Measurements from ENCODE around the gene PTPRE.

Gene PTPRE

DNA sequence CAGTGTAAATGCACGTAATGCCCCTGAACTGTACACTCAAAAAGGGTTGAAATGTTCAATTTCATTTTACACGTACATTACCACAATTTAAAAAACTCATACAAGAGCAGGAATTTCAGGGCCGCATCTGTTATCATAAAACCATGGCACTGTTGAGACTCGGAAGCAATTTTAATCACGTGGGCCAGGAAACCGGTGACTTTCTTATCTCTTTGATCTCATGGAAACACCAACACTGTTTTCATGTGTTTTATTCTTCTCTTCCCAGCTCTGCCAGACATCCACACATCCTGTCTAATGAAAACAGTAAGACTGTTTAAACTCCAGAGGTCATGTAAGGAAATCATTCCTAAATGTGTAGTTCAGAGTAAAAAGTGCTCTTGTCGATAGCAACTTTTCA, 35.9 kb downstream of the PTPRE start:
- Histone ChIP-seq H3K36me3 (ENCODE audit: control insufficient read depth, insufficient read depth, low read length) (no peaks in the 10 kb centered on the region), H3K27ac (ENCODE audit: low read length) (no peak overlapping the region), H3K9me3 (ENCODE audit: control insufficient read depth, insufficient read depth, low read length) (no peaks in the 10 kb centered on the region), H3K4me1 (ENCODE audit: control insufficient read depth, insufficient read depth, low read length) (no peaks in the 10 kb centered on the region), H3K4me3 (ENCODE audit: low read length) (no peak overlapping the region), H3K27me3 (ENCODE audit: control insufficient read depth, insufficient read depth, low read length) (no peaks in the 10 kb centered on the region)
- no peak for DNase-seq (ENCODE audit: low read depth, low spot score)
- no CpG with 5 or more reads among the region's 7 CpGs for WGBS (ENCODE audit: insufficient coverage, insufficient read length)

DNA sequence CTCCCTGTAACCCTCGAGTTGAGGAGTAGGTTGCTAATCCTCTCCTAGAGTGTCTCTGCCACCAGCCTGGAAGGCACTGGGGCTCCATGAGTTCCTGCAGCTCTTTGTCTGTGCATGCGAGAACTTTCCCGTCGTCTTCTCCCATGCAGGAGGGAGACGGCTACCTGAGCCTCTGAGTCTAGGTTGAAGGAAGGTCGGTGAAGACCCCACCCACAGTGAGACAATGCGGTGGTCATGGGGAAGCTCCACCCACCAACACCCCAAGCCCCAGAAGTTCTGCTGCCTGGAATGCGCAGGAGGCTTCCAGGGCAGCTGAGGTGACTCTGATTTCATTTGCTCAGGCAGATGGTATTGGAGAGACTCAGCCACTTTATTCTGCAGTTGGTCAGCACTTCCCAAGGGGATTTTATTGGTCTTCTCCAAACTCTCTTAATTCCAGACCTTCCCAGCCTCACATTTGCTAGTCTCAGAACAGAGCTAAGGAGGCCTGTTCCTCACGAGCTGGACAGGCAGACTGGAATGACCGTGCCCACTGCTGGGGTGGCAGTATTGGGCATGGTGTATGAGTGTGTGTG, 36.5 kb downstream of the PTPRE start:
- H3K27ac ChIP-seq (ENCODE audit: low read length), result no peak overlapping the region
- H3K4me3 ChIP-seq (ENCODE audit: low read length), result no peak overlapping the region

DNA sequence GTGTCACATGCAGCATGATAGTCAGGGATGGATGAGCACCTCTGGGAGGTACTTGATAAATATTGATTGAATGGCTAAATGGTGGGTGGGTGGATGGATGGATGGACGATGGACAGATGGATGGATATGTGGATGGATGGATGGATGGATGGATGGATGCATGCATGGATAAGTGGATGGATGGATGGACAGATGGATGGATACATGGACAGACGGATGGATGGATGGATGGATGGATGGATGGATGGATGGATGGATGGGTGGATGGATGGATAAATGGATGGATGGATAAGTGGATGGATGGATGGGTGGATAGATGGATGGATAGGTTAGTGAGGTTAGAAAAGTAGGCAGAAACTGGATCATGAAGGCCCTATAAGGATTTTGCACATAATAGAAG, 37.4 kb downstream of the PTPRE start:
- no peak for DNase-seq (ENCODE audit: low read depth, low spot score)
- Histone ChIP-seq H3K9me3 (ENCODE audit: control insufficient read depth, insufficient read depth, low read length) (no peaks in the 10 kb centered on the region), H3K27me3 (ENCODE audit: control insufficient read depth, insufficient read depth, low read length) (no peaks in the 10 kb centered on the region), H3K27ac (ENCODE audit: low read length) (no peak overlapping the region), H3K4me3 (ENCODE audit: low read length) (no peak overlapping the region), H3K36me3 (ENCODE audit: control insufficient read depth, insufficient read depth, low read length) (no peaks in the 10 kb centered on the region), H3K4me1 (ENCODE audit: control insufficient read depth, insufficient read depth, low read length) (no peaks in the 10 kb centered on the region)
- WGBS (ENCODE audit: insufficient coverage, insufficient read length), result no CpG with 5 or more reads among the region's 2 CpGs

More for the DNA sequence above, 36.5 kb downstream of the PTPRE start:
- no peaks in the 10 kb centered on the region for H3K36me3 ChIP-seq (ENCODE audit: control insufficient read depth, insufficient read depth, low read length)
- H3K9me3 ChIP-seq (ENCODE audit: control insufficient read depth, insufficient read depth, low read length), result no peaks in the 10 kb centered on the region
- whole genome bisulfite sequencing (ENCODE audit: insufficient coverage, insufficient read length), result no CpG with 5 or more reads among the region's 10 CpGs
- no peaks in the 10 kb centered on the region for H3K4me1 ChIP-seq (ENCODE audit: control insufficient read depth, insufficient read depth, low read length)
- H3K27me3 ChIP-seq (ENCODE audit: control insufficient read depth, insufficient read depth, low read length), result no peaks in the 10 kb centered on the region
- no peak for DNase-seq (ENCODE audit: low read depth, low spot score)

DNA sequence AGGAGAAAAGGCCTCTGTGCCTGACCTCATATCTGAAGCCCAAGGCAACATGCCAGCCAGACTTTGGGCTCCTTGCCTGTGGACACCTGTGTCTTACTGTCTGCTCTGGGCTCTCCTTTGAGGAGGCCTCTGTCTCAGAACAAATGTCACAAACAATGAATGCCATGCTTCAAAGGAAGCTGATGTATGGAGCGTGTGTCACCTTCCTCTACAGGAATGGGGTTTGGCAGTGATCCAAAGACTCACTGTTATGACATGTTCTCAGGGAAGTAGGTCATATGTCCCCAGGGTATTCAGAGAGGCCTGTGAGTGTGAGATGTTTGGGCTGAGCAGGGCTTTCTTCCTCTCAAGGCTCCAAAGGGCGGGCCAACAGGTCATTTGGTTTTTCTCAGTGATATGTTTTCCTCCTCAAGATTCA, 38.4 kb downstream of the PTPRE start:
- WGBS (ENCODE audit: insufficient coverage, insufficient read length), result no CpG with 5 or more reads among the region's 2 CpGs
- H3K4me1 ChIP-seq (ENCODE audit: control insufficient read depth, insufficient read depth, low read length), result no peaks in the 10 kb centered on the region
- H3K4me3 ChIP-seq (ENCODE audit: low read length), result no peak overlapping the region
- no peak for DNase-seq (ENCODE audit: low read depth, low spot score)
- no peak overlapping the region for H3K27ac ChIP-seq (ENCODE audit: low read length)
- H3K9me3 ChIP-seq (ENCODE audit: control insufficient read depth, insufficient read depth, low read length), result no peaks in the 10 kb centered on the region
- no peaks in the 10 kb centered on the region for H3K36me3 ChIP-seq (ENCODE audit: control insufficient read depth, insufficient read depth, low read length)
- no peaks in the 10 kb centered on the region for H3K27me3 ChIP-seq (ENCODE audit: control insufficient read depth, insufficient read depth, low read length)

DNA sequence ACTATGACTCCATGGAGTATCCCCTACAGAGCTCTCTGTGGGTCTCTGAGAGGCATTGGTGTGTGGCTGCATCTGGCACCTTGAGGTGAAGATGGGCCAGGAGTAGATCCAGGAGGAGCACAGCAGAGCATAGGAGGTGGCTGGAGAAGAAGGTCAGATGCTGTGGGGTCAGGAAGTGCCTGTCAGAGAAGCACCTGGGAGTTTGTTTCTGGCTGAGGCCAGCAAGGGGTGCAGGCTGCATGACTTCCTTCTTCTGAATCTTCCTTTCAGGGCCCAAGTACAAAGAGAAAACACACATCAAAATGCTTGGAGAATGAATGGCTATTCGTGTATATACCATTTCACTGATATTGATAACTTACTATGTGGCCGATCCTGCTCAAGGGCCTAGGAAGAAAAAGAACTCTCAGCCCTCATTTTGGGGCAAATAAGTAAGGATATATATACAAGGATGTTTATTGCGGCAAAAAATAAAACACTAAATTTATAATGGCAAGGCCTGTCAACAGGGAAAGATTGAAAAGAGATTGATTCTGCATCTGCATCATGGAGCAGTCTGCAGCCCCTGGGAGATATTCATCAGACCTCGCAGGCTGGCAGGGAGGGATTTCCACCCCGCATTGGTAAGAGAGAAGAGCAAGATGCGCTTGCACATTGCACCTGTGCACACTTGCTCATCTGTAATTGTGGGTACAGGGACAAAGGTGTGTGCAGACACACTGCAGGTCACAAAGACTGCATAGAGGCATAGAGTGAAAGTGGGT, 39.2 kb downstream of the PTPRE start:
- no peaks in the 10 kb centered on the region for H3K4me1 ChIP-seq (ENCODE audit: control insufficient read depth, insufficient read depth, low read length)
- DNase-seq (ENCODE audit: low read depth, low spot score), result no peak

DNA sequence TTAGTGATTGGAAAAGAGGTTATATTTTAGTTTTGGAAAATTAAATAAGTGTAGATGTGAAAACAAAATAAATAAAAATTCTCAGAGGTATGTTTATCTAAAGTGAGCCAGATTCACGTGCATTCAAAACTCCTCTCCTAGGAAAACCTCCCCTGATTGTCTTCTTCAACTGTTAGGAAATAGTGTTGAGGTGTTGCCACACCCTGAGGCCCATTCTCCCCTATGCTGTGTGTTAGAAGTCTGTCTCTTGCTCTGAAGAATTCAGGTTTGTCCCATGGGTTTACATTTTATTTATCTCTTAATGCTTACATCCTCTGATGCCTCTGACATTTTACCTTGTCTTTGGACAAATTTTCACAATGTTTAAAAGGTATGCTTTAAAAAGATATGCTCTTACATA, 40.3 kb downstream of the PTPRE start:
- no peaks in the 10 kb centered on the region for H3K36me3 ChIP-seq (ENCODE audit: control insufficient read depth, insufficient read depth, low read length)
- H3K27ac ChIP-seq (ENCODE audit: low read length), result no peak overlapping the region
- DNase-seq (ENCODE audit: low read depth, low spot score), result no peak
- H3K27me3 ChIP-seq (ENCODE audit: control insufficient read depth, insufficient read depth, low read length), result no peaks in the 10 kb centered on the region
- no peaks in the 10 kb centered on the region for H3K9me3 ChIP-seq (ENCODE audit: control insufficient read depth, insufficient read depth, low read length)
- no peaks in the 10 kb centered on the region for H3K4me1 ChIP-seq (ENCODE audit: control insufficient read depth, insufficient read depth, low read length)
- H3K4me3 ChIP-seq (ENCODE audit: low read length), result no peak overlapping the region
- no CpG with 5 or more reads among the region's 1 CpG for WGBS (ENCODE audit: insufficient coverage, insufficient read length)

More for the DNA sequence above, 39.2 kb downstream of the PTPRE start:
- Histone ChIP-seq H3K27ac (ENCODE audit: low read length) (no peak overlapping the region), H3K27me3 (ENCODE audit: control insufficient read depth, insufficient read depth, low read length) (no peaks in the 10 kb centered on the region), H3K9me3 (ENCODE audit: control insufficient read depth, insufficient read depth, low read length) (no peaks in the 10 kb centered on the region), H3K4me3 (ENCODE audit: low read length) (no peak overlapping the region), H3K36me3 (ENCODE audit: control insufficient read depth, insufficient read depth, low read length) (no peaks in the 10 kb centered on the region)
- no CpG with 5 or more reads among the region's 6 CpGs for WGBS (ENCODE audit: insufficient coverage, insufficient read length)

DNA sequence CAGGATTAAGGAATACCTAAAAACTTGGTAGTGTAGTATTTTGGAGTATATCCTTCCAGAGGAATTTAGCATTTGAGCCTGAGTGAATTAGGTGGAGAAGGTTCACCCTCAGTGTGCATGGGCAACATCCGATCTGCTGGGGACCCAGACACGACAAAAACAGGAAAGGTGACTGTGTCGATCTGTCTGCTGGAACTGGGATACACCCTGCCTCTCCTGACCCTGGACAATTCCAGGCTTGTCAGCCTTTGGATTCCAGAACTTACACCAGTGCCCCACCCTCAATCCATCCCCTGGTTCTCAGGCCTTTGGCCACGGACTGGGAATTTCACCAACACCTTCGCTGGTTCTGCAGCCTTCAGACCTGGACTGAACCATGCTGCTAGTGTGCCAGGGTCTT, 41.9 kb downstream of the PTPRE start:
- Histone ChIP-seq H3K36me3 (ENCODE audit: control insufficient read depth, insufficient read depth, low read length) (no peaks in the 10 kb centered on the region), H3K4me3 (ENCODE audit: low read length) (no peak overlapping the region), H3K27me3 (ENCODE audit: control insufficient read depth, insufficient read depth, low read length) (no peaks in the 10 kb centered on the region), H3K27ac (ENCODE audit: low read length) (no peak overlapping the region), H3K4me1 (ENCODE audit: control insufficient read depth, insufficient read depth, low read length) (no peaks in the 10 kb centered on the region), H3K9me3 (ENCODE audit: control insufficient read depth, insufficient read depth, low read length) (no peaks in the 10 kb centered on the region)
- no CpG with 5 or more reads among the region's 5 CpGs for WGBS (ENCODE audit: insufficient coverage, insufficient read length)
- no peak for DNase-seq (ENCODE audit: low read depth, low spot score)

DNA sequence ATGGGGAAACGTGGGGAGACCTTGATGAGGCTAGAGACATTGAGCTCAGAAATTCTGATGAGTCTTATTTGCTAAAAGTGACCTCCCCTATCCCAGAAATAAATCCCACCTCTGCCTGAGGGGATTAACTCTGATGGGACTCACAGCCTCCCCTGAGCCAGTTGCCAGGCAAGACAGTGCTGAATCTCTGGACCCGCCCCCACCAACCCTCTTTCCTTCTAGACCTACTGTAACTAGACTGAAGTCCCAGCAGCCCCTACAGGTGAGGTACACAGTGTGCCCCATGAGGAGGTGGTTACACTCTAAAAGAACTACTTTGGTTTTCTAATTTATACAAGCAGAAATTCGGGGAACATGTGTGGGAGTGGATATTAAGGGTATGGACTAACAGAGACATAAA, 42.9 kb downstream of the PTPRE start:
- H3K27me3 ChIP-seq (ENCODE audit: control insufficient read depth, insufficient read depth, low read length), result no peaks in the 10 kb centered on the region
- H3K4me3 ChIP-seq (ENCODE audit: low read length), result no peak overlapping the region
- no peak overlapping the region for H3K27ac ChIP-seq (ENCODE audit: low read length)
- DNase-seq (ENCODE audit: low read depth, low spot score), result no peak
- WGBS (ENCODE audit: insufficient coverage, insufficient read length), result no CpG with 5 or more reads among the region's 3 CpGs
- H3K9me3 ChIP-seq (ENCODE audit: control insufficient read depth, insufficient read depth, low read length), result no peaks in the 10 kb centered on the region
- H3K36me3 ChIP-seq (ENCODE audit: control insufficient read depth, insufficient read depth, low read length), result no peaks in the 10 kb centered on the region
- no peaks in the 10 kb centered on the region for H3K4me1 ChIP-seq (ENCODE audit: control insufficient read depth, insufficient read depth, low read length)

DNA sequence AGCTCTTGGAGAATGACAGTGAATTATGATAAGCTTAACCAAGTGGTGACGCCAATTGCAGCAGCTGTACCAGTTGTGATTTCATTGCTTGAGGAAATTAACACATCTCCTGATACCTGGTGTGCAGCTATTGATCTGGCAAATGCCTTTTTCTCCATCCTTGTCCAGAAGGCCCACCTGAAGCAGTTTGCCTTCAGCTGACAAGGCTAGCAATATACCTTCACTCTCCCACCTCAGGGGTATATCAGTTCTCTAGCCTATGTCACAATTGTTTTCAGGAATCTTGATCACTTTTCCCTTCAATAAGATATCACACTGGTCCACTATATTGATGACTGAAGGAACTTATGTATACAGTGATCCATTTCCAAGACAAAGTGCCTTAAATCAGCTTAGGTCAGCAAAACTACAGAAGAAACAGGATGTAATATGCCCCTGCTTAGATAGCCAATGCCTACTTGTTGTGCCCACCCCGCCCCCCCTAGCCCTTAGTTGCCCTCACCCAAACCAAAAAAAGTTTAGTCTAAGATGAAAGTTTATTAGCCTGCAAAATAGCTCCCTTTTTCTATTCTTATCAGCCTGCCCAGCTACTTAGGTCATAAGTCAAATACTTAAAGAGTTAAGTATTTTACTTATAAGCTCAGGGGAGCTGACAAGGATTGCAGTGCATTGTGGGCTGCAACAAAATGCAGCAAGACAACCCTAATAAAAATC, 45.1 kb downstream of the PTPRE start:
- DNase-seq (ENCODE audit: low read depth, low spot score), result no peak
- Histone ChIP-seq H3K4me3 (ENCODE audit: low read length) (no peak overlapping the region), H3K27ac (ENCODE audit: low read length) (no peak overlapping the region), H3K9me3 (ENCODE audit: control insufficient read depth, insufficient read depth, low read length) (no peaks in the 10 kb centered on the region), H3K36me3 (ENCODE audit: control insufficient read depth, insufficient read depth, low read length) (no peaks in the 10 kb centered on the region), H3K27me3 (ENCODE audit: control insufficient read depth, insufficient read depth, low read length) (no peaks in the 10 kb centered on the region), H3K4me1 (ENCODE audit: control insufficient read depth, insufficient read depth, low read length) (no peaks in the 10 kb centered on the region)
- no CpG with 5 or more reads among the region's 2 CpGs for WGBS (ENCODE audit: insufficient coverage, insufficient read length)

DNA sequence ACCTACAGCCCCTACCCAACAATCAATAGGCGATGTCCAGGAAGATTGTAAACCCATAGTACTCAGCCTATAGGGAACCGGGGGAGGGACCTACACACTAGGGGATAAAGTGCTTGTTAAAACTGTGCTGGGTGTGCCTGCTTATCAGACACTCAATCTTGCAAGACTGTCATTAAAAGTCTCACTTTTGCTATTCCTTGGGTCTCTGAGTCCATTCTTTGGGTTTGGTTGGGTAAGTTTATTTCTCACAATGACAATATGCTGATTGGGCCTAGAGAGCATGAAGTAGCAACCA, 45.6 kb downstream of the PTPRE start:
- Histone ChIP-seq H3K27ac (ENCODE audit: low read length) (no peak overlapping the region), H3K4me3 (ENCODE audit: low read length) (no peak overlapping the region), H3K36me3 (ENCODE audit: control insufficient read depth, insufficient read depth, low read length) (no peaks in the 10 kb centered on the region), H3K9me3 (ENCODE audit: control insufficient read depth, insufficient read depth, low read length) (no peaks in the 10 kb centered on the region), H3K27me3 (ENCODE audit: control insufficient read depth, insufficient read depth, low read length) (no peaks in the 10 kb centered on the region), H3K4me1 (ENCODE audit: control insufficient read depth, insufficient read depth, low read length) (no peaks in the 10 kb centered on the region)
- no CpG with 5 or more reads among the region's 2 CpGs for WGBS (ENCODE audit: insufficient coverage, insufficient read length)
- no peak for DNase-seq (ENCODE audit: low read depth, low spot score)

Data from iPS DF 6.9 (cell line).